ENCODE data around the gene LAMC3.
A peak's percentile ranks its signal among the peaks of the same experiment; 100 is the strongest.
"Not testable (repeated sequence)": the region's sequence is repeated elsewhere in the genome, so short reads cannot be mapped to it uniquely, and the experiment has no call there.

Gene LAMC3

GRCh38 chr9:131031005-131031641 lies 22.1 kb downstream of the LAMC3 start:
- no peak for DNase-seq

- DNase-seq = no peak
These were observed 22.6 kb downstream of the LAMC3 start for GRCh38 chr9:131031642-131032005.

GRCh38 chr9:131032384-131032783 lies 23.4 kb downstream of the LAMC3 start:
- DNase-seq = no peak

GRCh38 chr9:131033269-131034224 lies 24.6 kb downstream of the LAMC3 start:
- DNase-seq = no peak

GRCh38 chr9:131034268-131034667 lies 25.3 kb downstream of the LAMC3 start:
- no peak for DNase-seq

DNA sequence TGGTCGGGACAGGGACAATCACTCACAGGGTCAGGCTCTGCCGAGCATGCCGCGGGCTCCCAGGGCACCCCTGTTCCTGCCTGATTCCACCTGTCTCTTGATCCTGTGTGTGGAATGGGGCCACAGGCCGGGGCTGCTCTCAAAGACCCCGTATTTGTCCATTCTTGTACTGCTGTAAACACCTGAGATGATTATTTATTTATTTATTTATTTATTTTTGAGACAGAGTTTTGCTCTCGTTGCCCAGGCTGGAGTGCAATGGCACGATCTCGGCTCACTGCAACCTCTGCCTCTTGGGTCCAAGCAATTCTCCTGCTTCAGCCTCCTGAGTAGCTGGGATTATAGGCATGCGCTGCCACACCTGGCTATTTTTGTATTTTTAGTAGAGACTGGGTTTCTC lies 25.8 kb downstream of the LAMC3 start:
- DNase-seq = not testable (repeated sequence)

- DNase-seq = no peak
These were observed 26.6 kb downstream of the LAMC3 start for GRCh38 chr9:131035548-131035947.

GRCh38 chr9:131036071-131036470 lies 27.1 kb downstream of the LAMC3 start:
- DNase-seq = no peak

DNA sequence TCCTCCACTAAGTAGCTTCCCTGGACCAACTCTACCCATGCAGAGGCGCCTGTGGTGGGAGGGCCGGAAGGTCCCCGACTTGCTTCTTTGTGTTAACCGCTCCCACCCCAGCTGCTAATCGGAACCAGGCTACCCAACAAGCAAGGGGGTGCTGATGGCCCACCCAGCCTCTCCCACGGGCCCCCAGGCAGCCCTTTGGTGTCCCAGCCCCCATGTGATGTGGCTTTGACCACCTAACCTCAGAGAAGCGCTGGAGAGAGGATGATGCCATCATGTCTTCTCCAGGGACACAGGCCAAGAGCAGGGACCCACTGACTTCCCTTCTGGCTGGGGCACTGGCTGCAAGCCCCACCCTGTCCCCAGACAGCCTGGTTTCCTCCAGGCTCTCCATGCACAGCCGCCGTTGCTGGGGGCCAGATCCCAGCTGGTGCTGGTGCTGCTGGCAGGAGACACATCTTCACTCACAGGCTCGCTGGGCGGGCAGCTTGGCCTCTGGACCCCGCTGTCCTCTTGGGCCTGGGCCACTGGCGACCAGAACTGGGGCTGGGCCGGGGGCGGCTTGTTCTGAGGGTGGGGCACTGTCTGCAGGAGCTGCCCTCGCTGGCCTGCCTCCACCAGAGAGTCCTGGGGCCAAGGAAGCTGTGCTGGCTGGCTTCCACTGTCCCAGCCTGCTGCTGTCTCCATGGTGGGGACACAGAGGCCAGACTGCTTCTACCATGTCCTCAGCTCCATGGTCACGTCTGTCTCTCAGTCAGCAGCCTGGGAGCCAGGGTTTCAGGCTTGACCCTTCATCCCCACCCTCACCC lies 27.8 kb downstream of the LAMC3 start:
- no peak for DNase-seq

- DNase-seq = no peak
These were observed 28.6 kb downstream of the LAMC3 start for GRCh38 chr9:131037335-131038255.

DNA sequence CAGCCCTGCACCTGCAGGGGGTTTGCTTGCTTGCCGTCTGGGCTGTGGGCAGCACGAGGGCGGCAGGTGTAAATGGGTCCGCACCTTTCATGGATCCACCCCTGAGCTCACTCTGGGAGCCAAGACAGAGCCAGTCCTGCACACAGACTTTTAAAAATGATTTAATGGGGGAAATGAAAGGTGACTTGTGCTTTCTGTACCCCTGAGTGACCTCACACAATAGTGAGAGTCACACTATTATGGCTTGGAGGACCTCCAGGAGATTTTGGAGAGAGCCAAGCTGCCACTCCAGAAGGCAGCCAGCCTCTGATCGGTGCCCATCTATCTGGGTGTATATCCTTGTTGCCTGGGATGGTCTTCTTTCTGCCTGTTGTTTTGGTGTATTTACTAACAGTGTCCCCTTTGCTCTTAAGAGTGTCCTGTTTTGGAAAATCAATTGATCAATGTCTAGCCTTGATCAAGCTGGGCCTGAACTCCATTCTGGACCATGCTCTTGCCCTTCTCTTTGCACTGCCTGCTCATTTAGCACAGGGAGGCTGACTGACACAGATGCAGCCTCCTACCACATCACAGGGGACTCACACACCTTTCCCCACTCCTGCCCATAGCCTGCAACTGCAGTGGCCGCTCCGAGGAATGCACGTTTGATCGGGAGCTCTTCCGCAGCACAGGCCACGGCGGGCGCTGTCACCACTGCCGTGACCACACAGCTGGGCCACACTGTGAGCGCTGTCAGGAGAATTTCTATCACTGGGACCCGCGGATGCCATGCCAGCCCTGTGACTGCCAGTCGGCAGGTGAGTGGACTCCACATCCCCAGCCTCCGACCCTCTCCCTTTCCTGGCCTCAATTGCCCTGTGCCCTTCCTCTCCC lies 29.5 kb downstream of the LAMC3 start:
- DNase-seq = no peak

DNA sequence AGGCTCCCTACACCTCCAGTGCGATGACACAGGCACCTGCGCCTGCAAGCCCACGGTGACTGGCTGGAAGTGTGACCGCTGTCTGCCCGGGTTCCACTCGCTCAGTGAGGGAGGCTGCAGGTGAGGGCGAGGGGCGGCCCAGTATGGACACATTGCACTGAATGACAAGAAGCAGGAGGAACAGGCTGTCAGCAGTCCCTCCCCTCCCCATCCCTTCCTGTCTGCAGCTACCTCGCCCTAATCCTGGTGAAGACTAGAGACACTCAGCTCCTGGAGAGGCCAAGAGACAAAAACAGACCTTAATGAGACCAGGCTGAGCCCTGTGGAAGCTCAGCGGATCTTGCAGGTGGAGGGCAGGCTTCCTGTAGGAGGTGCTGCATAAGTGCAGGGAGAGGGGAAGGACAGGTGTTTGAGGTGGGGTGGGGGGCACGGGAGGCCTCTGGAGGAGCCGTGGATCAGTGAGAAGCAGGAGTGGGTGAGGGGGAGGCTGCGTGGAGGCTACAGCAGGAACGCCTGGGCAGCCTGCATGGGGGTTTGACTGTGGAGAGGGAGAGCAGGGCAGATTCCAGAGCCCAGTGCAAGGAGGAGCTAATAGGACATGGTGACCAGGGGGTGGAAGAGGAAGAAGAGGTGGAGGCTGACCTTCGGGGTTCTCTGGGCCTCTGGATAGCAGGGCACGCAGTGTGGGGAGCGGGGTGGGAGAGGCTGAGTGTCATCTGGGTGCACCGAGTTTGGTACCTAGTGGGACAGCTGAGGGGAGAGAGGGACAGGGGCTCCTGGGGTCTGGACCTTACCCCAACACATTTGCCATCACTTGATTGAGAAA lies 30.4 kb downstream of the LAMC3 start:
- no peak for DNase-seq

GRCh38 chr9:131042666-131043065 lies 33.7 kb downstream of the LAMC3 start:
- DNase-seq = no peak

DNA sequence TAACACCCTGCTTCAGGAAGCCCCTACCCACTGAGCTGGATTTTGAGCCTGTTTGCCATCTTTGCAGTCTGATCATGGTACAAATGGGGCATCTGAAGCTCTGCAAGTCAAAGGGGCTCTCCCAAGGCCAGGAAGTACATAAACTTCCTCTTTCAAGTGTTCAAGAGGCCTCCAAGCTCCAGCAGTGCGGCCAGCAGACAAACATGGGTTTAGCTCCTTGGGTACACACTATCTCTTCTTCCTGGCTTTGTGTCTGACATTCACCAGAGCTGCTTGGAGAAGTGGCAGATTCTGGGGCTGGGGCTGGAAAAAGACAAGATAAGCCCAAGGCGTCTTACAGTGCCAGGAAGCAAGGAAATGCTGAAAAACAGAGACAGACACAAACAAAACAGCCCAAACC lies 34.1 kb downstream of the LAMC3 start:
- no peak for DNase-seq

- no peak for DNase-seq
These were observed 34.7 kb downstream of the LAMC3 start for GRCh38 chr9:131043646-131044045.

GRCh38 chr9:131045300-131046092 lies 36.5 kb downstream of the LAMC3 start:
- DNase-seq = no peak

DNA sequence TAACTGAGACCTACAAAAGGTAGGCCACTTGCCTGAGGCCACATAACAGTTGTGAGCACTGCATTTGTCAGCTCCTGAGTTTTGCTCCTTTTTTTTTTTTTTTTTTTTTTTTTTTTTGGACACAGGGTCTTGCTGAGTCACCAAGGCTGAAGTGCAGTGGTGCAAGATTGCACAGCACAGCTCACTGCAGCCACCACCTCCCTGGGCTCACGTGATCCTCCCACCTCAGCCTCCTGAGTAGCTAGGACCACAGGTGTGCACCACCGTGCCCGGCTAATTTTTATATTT lies 37.1 kb downstream of the LAMC3 start:
- DNase-seq = no peak

DNA sequence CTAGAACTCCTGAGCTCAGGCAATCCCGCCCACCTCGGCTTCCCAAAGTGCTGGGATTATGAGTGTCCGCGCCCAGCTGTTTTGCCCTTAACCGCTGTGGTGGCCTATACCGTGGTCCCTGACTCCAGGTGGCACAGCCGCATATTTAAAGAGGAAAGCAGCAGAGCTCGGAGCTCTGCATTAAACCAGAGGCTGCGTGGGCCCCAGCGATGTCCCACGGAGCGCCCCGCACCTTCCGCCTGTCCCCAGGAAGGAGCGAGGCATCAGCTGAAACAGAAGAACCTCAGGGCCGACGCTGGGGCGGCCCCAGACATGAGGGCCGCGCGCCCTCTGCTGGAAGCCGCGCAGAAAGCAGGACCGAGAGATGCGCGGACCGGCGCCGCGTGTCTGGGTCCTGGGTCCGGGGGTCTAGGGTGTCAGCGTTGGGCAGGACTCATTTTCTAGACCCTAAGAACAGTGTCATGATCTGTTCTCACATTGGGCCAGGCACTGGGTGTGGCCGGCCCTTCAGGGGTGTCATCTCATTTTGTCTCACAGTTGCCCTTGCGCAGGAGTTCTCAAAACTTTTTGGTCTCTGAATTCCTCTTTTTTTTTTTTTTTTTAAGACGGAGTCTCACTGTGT lies 37.7 kb downstream of the LAMC3 start:
- peak; percentile 43 to 49 for DNase-seq

GRCh38 chr9:131048332-131048731 lies 39.4 kb downstream of the LAMC3 start:
- DNase-seq = no peak

All from hippocampal formation (tissue), 2 donors.